Activated CD4-positive, alpha-beta T cell treated with anti-CD3 and anti-CD28 coated beads, Interleukin-2, Interleukin-6, amounts not matched to agents 100 ng/mL and 50 ng/mL, durations not matched to agents 16 hours and 8 hours (primary cell): ENCODE results near the gene ARHGEF10L.

Experiments
- DNase-seq: peaks from one replicate; pipeline ENCODE4 v3.0.0-alpha.2; 2020

ARHGEF10L gene

GRCh38 chr1:17569200-17570139, 30.0 kb downstream of the ARHGEF10L start:
- DNase-seq, result no peak

- no peak for DNase-seq
Observed at GRCh38 chr1:17570228-17570627, 30.7 kb downstream of the ARHGEF10L start.

GRCh38 chr1:17572264-17572985, 32.9 kb downstream of the ARHGEF10L start:
- peak; percentile 12 for DNase-seq

GRCh38 chr1:17573518-17574041, 34.1 kb downstream of the ARHGEF10L start:
- no peak for DNase-seq

GRCh38 chr1:17574516-17574915, 35.0 kb downstream of the ARHGEF10L start:
- DNase-seq, result no peak

GRCh38 chr1:17575797-17576518, 36.5 kb downstream of the ARHGEF10L start:
- no peak for DNase-seq

GRCh38 chr1:17576519-17576853, 37.0 kb downstream of the ARHGEF10L start:
- no peak for DNase-seq

GRCh38 chr1:17577907-17578297, 38.4 kb downstream of the ARHGEF10L start:
- no peak for DNase-seq

- no peak for DNase-seq
Observed at GRCh38 chr1:17579951-17580939, 40.7 kb downstream of the ARHGEF10L start.

GRCh38 chr1:17581389-17582123, 42.1 kb downstream of the ARHGEF10L start:
- DNase-seq, result peak; percentile 38

- DNase-seq, result no peak
Observed at GRCh38 chr1:17582124-17582774, 42.8 kb downstream of the ARHGEF10L start.

- DNase-seq, result no peak
Observed at GRCh38 chr1:17584539-17584938, 45.0 kb downstream of the ARHGEF10L start.

GRCh38 chr1:17585266-17585987, 45.9 kb downstream of the ARHGEF10L start:
- DNase-seq, result no peak

- no peak for DNase-seq
Observed at GRCh38 chr1:17586172-17586964, 46.9 kb downstream of the ARHGEF10L start.

GRCh38 chr1:17587693-17588047, 48.2 kb downstream of the ARHGEF10L start:
- DNase-seq, result no peak

GRCh38 chr1:17588048-17588871, 48.8 kb downstream of the ARHGEF10L start:
- no peak for DNase-seq

- no peak for DNase-seq
Observed at GRCh38 chr1:17591814-17592430, 52.4 kb downstream of the ARHGEF10L start.

- DNase-seq, result no peak
Observed at GRCh38 chr1:17594026-17594425, 54.5 kb downstream of the ARHGEF10L start.
